Measurements from ENCODE around the gene MAP1B.

Gene MAP1B

GRCh38 chr5:72101828-72102227 lies 5.4 kb upstream of the MAP1B start:
- peak; percentile 54 for DNase-seq

GRCh38 chr5:72106817-72107130 lies 501 bp upstream of the MAP1B start:
- DNase-seq = no peak

GRCh38 chr5:72107901-72108201 lies 576 bp downstream of the MAP1B start:
- no peak for DNase-seq

GRCh38 chr5:72108202-72109061 lies 1.2 kb downstream of the MAP1B start:
- DNase-seq = peak; percentile 71

GRCh38 chr5:72109062-72109411 lies 1.8 kb downstream of the MAP1B start:
- DNase-seq = no peak

- DNase-seq = no peak
These were observed 2.4 kb downstream of the MAP1B start for GRCh38 chr5:72109625-72110024.

- DNase-seq = no peak
These were observed 3.2 kb downstream of the MAP1B start for GRCh38 chr5:72110394-72111013.

GRCh38 chr5:72112389-72112788 lies 5.1 kb downstream of the MAP1B start:
- DNase-seq = no peak

GRCh38 chr5:72114629-72115028 lies 7.4 kb downstream of the MAP1B start:
- DNase-seq = no peak

- no peak for DNase-seq
These were observed 8.0 kb downstream of the MAP1B start for GRCh38 chr5:72115296-72115695.

GRCh38 chr5:72117307-72117706 lies 10.0 kb downstream of the MAP1B start:
- no peak for DNase-seq

- DNase-seq = no peak
These were observed 13.9 kb downstream of the MAP1B start for GRCh38 chr5:72121052-72121779.

GRCh38 chr5:72121780-72122445 lies 14.6 kb downstream of the MAP1B start:
- DNase-seq = no peak

- no peak for DNase-seq
These were observed 15.3 kb downstream of the MAP1B start for GRCh38 chr5:72122602-72123001.

GRCh38 chr5:72123764-72124376 lies 16.6 kb downstream of the MAP1B start:
- no peak for DNase-seq

GRCh38 chr5:72125271-72125940 lies 18.1 kb downstream of the MAP1B start:
- DNase-seq = no peak

- peak; percentile 66 for DNase-seq
These were observed 18.8 kb downstream of the MAP1B start for GRCh38 chr5:72125941-72126620.

- no peak for DNase-seq
These were observed 19.5 kb downstream of the MAP1B start for GRCh38 chr5:72126796-72127195.

GRCh38 chr5:72129725-72130124 lies 22.4 kb downstream of the MAP1B start:
- DNase-seq = peak; percentile 56

- peak; percentile 62 for DNase-seq
These were observed 23.1 kb downstream of the MAP1B start for GRCh38 chr5:72130351-72130761.

GRCh38 chr5:72133212-72133990 lies 26.1 kb downstream of the MAP1B start:
- peak; percentile 60 for DNase-seq

Measured in EL (cell line).